ENCODE data around the gene TMEM132D.

DNA sequence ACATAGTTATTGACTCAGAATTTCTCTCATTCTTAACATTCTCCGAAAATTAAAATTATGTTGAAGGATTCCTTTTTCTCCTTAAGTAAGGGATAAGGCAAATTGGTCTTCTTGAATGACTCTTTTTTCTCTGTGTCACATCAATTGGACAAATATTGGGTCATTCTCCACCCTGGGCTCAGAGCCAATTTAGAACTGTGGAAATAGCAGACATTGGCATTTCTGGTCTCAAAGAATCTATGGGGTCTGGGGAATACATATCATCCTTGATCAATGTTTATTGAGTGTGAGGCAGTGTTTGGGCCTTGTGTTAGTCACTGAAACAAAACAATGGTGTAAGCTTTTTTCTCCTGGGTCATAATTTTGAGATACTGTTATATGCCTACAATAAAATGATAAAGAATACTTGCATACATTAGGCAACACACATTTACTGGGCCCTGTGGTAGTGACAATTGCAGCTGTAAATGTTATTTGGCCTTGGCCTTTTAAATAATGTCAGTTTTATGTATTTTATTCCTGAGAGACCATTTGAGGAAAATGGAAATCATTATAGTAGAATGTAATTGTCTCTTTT is 414.6 kb downstream of the TMEM132D start:
- TF ChIP-seq, protein P1, sequence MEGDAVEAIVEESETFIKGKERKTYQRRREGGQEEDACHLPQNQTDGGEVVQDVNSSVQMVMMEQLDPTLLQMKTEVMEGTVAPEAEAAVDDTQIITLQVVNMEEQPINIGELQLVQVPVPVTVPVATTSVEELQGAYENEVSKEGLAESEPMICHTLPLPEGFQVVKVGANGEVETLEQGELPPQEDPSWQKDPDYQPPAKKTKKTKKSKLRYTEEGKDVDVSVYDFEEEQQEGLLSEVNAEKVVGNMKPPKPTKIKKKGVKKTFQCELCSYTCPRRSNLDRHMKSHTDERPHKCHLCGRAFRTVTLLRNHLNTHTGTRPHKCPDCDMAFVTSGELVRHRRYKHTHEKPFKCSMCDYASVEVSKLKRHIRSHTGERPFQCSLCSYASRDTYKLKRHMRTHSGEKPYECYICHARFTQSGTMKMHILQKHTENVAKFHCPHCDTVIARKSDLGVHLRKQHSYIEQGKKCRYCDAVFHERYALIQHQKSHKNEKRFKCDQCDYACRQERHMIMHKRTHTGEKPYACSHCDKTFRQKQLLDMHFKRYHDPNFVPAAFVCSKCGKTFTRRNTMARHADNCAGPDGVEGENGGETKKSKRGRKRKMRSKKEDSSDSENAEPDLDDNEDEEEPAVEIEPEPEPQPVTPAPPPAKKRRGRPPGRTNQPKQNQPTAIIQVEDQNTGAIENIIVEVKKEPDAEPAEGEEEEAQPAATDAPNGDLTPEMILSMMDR (IDR thresholded peaks at IDR 0.05; ENCODE audit: insufficient read depth, low read length, poor library complexity, severe bottlenecking) = no peak
- TF ChIP-seq EZH2phosphoT487 (conservative IDR thresholded peaks at IDR 0.05; ENCODE audit: low read length) = no peak

Data from SU-DHL-6 (cell line).